ENCODE measurements around the gene ANKRD6.

The ANKRD6 gene

DNA sequence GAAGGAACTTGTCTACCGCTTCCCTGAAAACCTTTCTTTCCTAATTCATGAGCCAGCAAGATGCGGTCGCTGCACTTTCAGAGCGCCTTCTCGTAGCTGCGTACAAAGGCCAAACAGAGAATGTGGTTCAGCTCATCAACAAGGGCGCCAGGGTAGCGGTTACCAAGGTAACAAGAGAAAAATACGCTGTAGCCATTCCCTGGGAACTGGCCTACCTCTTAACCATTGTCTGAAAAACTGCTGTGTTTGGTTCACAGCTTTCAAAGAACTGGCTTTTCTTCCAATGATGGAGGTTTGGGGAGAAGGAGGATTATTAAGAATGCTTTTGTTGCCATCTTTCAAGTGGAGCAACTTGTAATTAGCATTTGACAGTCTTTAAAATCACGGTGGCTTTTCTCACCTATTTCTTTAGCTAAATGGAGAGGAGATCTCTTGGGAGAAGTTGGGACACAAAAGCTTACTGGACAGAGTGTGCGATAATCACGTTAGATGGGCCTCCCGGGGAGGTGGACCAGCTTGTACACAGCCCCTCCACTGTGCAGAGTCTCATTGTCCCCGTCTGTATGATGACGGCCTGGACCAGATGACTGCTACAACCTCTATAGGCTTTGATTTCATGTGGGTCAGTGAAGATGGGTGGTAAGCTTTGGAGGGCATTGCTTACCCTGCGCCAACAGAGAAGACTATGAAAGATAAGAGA, 134.1 kb downstream of the ANKRD6 start:
- DNase-seq = no peak

DNA sequence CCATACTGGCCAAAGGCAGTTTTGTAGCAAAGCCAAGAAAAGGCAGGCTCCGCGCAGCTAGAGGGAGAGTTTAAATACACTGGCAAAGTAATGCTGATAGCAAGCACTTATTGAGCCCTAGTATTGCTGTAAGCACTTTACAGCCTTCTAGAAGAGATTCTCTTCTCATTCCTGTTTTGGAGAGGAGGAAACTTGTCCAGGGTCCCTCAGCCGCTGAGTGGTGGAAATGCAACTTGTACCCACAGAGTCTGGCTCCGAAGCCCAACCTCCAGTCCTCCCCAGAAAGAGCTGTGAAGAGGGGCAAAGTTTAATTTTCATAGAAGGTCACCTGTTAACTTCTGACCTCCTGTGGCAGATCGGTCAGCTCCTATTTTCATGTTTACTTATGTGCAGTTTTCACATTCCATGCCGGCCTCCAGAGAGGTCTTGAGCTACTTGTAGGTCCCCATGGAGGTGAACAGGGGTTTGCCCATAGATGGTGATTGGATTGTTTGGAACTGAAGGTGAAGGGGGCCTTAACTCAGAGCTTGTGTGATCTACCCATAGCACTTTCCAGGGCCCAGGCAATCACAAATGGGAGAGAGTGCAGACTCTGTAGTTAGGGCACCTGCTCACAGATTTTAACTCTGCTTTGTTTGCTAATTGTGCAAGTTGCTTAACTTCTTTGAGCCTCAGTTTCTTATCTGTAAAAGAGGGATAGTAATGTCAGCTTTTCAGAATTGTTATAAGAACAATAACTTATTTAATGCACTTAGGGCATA, 134.9 kb downstream of the ANKRD6 start:
- DNase-seq = no peak

DNA sequence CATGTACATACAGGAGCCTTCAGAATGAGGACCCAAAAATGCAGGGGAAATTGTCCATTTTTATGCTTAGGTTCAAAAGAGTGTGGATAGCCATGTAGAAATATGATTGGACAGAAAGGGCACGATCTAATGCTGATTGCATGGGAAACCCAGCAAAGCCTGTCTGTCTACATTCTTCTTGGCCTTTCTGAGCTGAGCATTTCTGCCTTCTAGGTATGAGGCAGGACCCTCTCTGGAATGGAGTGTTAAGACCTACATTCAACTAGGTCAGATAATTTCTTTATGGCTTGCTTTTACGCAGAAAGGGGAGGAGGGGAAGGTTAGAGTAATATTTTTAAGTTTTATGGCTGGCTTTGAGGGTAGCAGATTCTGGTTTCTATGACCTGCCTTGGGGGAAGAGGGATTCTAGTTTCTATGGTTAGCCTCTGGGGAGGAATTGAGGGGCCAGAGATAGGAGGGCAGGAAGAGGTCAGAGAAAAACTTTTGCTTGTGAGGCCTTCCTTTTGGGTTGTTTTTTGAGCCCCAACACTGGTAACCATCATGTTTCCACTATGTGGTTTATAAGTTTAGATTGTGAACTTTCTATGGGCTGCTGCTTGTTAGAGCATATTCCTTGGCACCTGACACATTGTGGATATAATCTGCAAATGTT, 142.1 kb downstream of the ANKRD6 start:
- DNase-seq = no peak

DNA sequence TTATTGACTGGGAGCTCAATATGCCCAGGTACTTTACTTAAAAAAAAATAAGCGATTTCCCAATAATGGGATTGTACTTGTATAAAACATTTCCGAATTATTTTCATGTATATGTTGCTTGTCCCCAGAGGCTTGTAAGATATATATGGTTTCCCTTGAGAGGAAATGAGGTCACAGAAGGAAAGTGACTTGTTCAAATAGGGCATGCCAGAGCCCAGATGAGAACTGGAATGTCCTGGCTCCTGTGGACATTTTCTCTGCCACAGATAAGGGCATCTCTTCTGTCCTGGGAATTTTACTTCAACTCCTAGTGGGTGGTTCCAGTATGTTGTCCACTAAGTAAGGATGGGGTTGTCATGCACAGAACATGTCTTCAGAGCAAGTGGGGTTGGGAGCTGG, 142.6 kb downstream of the ANKRD6 start:
- DNase-seq = no peak

DNA sequence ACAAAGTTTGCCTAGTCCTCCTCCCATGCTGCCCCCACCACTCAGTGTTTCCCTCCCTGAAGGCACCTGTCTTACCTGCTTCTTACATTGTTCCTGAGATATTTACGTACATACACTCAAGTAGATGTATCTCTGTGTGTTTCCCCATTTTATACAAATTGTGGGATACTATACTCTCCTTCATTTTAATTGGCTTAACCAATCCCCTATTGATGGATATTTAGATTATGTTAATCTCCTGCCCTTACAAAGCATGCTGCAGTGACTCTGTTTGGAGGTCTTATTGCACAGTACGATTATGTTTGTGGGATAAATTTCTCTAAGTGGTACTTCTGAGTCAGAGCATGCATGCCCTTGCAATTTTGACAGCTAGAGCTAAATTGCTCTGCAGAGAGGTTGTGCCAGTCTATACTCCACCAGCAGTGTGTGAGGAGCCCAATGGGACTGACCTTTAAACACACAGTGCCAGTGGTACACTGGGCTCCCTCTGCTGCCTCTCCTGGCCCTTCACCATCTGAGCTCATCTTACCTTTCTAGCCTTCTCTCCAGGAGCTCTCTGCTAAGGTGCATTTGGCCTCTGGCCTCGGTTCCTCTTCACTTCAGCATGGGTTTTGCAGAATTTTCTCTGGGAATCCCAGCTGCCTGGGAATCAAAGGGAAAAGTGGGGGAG, 148.2 kb downstream of the ANKRD6 start:
- DNase-seq = no peak

DNA sequence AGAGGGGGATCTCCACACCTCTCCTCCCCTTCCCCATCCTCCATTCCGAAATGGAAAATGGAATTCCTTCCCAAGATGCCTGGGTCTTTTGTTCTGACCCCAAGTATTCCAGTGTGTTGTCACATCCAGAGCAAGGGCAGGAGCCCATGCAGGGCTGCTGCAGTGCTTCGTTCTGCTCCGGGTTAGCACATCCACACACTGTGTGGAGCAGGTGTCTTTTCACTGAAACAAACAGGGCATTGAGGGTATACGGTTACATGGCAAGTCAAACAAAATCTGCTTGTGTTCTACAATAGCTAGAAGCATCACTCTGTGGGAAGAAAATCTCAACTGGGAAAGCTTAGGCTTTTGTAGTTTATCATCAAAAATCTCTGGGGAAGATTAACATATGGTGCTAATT, 148.7 kb downstream of the ANKRD6 start:
- DNase-seq = no peak

DNA sequence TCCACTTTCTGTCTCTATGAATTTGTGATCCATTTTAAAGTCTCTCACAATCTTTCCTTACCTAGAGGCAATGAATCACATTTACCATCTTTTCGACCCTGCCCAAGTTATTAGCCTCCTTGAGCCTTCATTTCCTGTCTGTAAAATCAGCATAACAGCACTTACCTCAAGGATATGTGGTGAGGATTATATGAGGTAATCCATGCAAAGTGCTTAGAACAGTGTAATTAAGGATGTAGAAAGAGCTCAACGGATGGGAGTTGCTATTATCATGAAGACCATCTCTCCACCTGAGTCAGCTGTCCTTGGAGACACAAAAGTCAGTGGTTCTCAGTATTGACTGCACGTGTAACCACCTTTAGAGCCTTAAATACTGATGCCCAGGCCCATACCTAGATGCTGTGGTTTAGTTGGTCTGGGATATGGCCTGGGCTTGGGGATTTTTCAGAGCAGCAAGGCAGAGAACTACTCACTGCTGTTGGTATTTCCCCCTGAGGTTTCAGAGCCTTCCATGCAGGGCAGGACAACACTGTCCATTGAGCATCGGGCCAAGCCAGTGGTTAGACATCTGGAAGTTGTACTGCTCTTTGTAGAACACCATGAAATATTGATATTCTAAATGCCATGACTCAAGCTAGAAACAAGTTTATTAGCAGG, 149.8 kb downstream of the ANKRD6 start:
- no peak for DNase-seq

DNA sequence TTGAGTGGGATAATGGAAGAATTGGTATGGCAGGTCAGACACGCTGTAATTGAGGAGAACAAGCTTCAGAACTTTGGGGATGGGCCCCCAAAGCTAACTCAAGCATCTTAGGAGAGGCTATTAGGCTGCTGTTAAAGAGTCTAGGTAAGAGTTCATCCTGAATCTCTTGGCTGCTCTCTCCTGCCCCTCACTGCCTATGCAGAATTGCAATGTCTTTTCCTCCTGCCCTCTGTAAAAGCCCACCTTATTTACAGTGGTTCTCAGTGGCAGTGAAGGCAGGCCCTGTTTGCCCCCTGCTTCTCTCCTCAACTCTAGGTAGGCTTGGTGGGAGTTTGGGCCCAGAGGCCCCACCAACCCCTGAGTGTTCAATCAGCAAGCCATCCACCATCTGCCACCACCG, 150.6 kb downstream of the ANKRD6 start:
- DNase-seq = no peak

DNA sequence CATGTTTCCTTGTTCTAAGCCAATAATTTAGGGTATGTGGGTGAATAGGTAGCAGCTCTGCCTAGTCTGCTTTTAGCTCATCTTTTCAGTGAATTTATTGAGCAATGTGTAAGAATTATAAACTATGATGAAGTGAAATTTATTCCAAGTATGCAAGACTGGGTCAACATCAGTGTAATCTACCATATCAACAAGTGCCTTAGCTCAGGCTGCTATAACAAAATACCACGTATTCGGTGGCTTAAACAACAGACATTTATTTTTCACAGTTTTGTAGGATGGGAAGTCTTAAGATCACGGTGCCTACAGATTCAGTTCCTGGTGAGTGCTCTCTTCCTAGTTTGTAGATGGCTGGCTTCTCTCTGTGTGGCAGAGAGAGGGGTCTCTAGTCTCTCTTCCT, 151.6 kb downstream of the ANKRD6 start:
- DNase-seq = no peak

DNA sequence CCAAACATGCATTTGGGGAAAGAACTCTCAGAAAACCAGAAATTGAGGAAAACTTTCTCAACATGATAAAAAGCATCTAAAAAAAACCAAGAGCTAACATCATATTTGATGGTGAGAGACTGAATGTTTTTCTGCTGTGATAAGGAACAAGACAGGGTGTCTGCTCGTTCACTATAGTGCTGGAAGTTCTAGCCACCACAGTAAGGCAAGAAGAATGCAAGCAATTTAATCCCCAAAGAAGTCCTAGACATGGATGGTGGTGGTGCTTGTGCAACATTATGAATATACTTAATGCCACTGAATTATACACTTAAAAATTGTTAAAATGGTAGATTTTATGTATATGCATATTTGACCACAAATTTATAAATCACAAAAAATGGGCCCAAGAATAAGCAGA, 152.2 kb downstream of the ANKRD6 start:
- DNase-seq = no peak

DNA sequence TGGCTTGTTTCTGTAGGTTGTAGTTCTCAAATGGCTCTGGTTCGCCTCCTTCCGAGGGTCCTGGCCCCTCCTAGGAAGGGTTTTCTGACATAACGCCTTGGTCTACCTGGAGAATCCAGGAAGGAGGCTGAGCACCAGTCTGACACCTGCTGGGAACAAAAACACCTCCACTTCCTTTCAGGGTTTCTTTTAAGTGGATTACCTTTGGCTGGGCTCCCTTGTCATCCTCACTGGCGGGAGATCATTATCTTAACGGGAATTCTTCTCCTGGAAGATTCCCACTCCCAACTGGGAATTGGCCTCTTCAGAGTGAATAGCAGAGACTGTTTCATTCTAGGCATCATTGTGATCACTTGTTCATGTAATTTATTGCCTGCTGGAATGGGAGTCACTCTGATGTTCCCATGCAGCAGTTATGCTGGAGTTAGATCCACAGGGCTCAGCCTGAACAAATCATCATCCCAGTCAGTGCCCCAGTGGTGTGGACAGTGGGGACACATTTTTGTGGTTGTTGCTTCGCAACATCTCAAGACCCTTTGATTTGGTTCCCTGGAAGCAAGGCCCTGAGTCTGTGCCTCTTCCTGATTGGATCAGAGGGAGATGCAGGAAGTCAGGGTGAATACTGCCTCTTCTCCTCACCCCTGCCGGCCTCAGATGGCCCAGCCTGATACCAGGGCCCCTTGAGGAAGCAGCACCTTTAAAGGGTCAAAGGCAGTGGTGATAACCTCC, 156.5 kb downstream of the ANKRD6 start:
- DNase-seq = no peak

DNA sequence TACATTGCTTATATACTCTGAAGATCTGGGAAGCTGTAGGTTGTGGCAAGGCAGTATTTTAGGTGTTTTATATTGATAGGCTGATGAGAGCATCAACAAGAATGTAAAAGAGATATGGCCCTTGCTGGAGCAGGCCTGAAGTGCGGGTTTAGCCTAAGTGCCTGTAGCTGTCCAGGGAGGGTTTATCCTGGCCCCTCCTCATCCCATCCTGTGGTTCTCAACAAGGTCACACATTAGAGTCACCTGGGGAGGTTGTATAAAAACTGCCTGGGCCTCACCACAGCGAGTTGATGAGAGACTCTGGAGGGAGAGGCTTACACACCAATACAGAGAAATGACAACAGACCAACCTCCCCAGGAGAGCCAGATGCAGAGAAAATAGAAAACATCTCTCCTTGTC, 157.2 kb downstream of the ANKRD6 start:
- DNase-seq = no peak

DNA sequence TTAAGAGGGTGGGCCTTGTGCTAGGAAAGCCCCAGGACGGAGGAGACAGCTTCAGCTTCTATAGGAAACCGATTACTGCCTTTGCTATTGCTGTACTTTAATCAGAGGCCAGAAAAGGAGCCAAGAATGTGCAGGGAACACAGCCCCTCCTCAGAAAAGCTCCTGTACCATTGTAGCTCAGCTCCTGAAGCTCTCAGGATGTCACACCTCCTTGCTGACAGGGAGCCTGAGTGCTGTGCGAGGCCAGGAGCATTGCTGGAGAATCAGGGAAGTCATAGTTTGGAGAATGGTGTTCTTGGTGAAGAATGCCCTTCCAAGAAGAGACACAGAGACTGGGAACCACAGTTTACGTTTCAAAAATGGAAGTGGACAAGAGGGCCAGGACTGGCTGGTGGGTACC, 158.8 kb downstream of the ANKRD6 start:
- no peak for DNase-seq

DNA sequence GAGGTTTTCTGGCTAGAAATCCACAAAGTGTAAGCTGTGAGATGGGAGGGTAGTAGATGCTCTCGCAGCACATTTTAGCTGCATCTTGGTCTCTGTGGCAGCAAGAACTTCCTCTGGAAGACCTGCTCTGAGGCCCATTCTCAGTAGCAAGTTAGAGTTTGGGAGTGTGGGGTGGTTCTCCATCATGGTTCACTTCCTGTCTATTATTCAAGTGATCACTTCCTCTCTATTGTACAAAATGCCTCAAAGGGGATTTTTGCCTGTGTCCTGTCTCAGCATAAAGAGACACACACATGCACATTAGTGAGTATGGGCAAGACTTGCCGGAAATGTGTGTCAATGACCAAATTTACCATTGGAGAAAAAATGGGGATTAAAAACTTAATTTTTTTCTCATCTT, 163.1 kb downstream of the ANKRD6 start:
- no peak for DNase-seq

DNA sequence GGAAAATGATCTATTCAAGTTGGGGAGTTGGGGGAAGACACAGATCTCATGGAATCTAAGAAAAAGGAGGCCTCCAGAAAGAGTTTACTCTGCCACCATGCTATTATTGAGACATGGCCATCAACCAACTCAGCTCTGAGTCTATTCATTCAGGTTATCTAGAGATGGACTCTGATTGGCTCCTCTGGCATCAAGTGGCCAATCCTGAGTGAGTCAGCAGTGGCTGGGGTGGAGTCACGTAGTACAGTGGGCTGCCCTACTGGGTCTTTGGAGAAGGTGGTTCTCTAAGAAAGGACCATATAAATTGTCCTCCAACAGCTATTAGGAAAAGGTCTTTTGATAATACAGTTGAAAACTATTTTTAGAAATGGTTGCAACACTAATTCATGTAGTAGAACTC, 163.5 kb downstream of the ANKRD6 start:
- no peak for DNase-seq

DNA sequence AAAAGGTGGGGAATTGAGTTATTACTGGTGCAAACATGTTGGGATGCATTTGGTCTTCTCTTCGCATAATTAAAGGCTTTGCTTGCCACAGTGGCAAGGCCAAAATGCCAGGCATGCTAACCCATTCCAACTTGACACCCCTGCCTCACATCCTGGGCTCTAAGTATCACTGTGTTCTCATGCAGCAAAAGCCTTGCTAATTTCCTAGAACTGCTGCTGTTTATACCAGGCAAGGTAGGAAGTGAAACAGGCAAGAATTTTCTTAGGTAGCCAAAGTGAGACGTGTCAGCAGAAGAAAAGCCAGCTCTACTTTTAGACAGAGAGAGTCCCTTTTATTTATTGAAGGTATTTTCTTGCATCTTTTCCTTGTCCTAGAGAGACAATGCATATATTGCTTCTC, 164.4 kb downstream of the ANKRD6 start:
- DNase-seq = no peak

DNA sequence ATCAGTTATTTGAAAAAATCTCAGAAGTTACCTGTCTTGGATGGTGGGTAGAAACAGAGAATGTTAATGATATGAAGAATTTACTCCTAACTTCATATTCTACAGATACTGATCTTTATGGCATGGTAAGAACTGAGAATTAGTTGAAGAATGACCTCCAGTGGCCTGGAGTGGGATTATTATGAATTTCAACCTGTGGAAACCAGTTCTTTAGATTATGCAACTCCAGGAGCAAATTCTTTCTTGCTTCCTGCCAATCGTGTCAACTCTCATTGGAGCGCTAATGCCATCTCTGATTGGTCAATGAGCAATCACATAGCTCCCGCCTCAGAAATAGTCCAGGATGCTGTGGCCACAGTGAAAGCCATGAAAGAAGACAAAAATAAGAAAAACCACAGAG, 165.0 kb downstream of the ANKRD6 start:
- no peak for DNase-seq

DNA sequence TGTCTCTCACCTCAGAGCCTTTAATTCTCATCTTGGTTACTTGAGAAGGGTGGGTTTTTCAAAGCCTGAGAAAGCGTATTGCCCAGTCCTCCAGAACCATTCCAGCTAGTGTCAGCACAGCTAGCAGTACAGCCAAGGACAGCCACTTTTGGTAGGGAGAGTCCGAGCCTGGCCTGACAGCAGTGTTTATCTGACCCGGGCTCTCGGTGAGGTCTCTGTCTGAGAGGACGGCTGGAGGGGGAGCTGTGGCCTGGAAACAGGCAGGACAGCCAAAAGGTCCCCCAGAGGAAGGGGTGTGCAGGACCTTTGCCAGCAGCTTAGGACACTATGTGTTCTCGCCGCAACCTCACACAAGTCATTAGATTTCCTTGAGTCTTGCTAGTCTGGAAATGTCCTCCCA, 166.8 kb downstream of the ANKRD6 start:
- DNase-seq = no peak

DNA sequence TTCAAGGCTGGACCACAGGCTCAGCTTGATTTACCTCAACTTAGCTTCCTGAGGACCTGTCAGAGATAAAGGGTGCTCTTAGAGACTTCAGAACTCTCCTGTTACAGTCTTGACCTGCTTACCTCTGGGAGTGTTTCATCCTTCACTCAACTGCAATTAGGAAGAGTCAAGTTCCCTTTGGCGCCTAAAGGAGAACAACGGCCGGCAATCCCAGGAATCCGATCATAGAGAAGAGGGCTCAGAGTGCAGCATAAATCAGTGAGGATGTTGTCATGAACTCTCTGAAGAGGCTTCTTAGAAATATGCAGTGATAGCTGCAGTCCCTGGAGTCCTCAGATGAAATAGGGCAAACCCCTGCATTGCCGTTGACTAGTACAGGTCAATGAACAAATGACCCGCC, 169.2 kb downstream of the ANKRD6 start:
- no peak for DNase-seq

DNA sequence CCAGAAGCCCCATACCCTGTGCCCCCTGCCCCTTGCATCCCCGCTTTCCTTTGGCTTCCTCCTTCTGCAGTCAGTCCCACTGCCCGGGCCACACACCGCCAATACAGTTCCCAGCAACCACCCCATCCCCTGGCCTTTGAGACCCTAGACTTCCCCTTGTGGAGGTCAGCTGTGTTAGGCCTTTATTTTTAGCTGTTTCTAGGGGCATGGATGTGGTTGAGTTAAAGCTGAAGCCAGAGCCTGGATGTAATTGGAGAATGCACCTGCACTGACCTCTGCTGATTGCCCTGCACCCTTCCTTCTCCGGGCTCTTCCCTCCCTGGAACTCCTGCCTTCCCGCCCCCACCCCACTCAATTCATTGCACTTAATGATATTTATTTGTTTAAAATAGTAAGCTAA, 171.7 kb downstream of the ANKRD6 start:
- DNase-seq = no peak

DNA sequence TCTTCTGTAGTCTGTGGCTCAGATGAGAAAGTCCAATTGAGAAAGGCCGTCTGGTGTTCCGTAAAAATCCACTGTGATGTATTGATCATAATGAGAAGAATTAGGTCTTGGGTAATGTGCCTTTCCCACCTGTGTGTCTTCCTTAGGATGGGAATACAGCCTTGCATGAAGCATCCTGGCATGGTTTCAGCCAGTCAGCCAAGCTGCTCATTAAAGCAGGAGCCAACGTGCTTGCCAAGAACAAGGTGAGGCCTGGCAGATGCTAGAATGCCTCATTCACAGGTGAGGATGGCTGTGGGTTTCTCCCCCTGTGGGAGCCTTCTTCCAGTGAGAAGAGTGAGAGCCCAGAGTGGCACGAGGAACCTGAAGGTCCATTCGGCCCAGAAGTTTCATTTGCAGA, 172.9 kb downstream of the ANKRD6 start:
- DNase-seq = no peak

DNA sequence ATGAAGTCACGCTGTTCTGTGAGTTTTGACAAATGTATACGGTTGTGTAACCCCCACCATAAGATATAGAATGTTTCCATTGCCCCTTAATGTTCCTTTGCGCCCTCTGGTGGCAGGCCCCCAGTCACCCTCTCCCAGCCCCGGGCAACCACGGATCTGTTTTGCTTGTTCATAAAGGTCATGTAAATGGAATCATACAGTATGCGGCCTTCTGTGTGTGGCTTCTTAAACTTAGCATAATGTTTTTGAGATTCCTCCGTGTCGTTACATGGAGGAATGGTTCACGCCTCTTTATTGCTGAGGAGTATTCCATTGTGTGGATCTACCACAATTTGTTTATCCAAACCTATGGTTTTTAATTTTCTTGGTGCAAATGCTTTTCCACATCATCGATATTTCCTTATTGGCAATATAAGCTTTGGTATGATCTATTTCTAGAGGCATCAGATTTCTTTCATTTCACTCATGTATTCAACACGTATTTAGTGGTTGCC, 177.2 kb downstream of the ANKRD6 start:
- peak; percentile 84 to 86 for DNase-seq
